ENCODE measurements around the gene TMEM87B. TPM values are rescaled to one million over a fixed set of nuclear protein-coding genes. Genes with fewer than 3 reads are reported as not detected.

TMEM87B gene
- total and polyA plus RNA-seq, 12 donors = 8.9 to 37.5 (median 29.1) TPM

DNA sequence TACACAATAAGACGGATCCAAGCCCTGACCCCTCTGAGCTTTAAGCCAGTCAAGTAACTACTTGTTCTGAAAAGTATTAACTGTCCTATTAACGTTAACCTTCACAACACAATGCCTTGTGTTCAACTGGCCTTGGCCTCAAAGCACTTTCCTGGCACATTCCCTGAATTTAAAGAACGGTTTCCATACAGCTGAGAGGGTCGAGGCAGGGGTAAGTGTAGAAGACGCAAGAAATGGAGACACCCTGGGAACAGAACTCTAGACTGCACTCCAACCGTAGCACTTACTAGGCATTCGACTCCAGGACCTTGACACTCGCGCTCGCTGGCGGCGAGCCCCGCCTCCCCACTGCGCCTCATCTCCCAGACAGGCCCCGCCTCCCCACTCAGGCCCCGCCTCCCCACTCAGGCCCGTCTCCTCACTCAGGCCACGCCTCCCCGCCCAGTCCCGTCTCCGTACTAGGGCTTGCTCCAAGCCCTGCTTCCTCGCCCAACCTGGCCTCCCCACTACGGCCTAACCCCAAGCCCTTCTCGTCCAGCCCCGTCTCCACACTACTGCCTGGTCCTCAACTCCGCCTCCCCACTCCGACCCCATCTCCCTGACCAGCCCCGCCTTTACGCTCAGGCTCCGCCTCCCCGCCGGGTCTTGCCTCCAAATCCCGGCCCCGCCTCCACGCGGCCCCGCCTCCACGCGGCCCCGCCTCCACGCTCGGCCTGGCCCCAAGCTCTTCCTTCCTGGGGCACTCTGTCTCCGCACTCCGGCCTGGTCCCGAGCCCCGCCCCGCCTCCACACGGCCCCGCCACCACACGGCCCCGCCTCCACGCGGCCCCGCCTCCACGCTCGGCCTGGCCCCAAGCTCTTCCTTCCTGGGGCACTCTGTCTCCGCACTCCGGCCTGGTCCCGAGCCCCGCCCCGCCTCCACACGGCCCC, 887 bp upstream of the TMEM87B start:
- intact Hi-C loops (cut with DNase I) = no loop called here
- peak overlapping the region in 2 of 4 donors; percentile 51 to 63 for H3K4me3 ChIP-seq
- H3K9me3 ChIP-seq (replicated peaks in 1 of 3) = no peaks in the 10 kb centered on the region
- H3K4me1 ChIP-seq (replicated peaks in 1 of 2) = peaks cover 22 to 35% of the 10 kb centered on the region in 2 donors
- no peaks in the 10 kb centered on the region for H3K36me3 ChIP-seq (replicated peaks in 1 of 2)
- TF ChIP-seq POLR2A (IDR thresholded peaks at IDR 0.05) = peak in 1 of 2 donors; percentile 73
- TF ChIP-seq, protein P1, sequence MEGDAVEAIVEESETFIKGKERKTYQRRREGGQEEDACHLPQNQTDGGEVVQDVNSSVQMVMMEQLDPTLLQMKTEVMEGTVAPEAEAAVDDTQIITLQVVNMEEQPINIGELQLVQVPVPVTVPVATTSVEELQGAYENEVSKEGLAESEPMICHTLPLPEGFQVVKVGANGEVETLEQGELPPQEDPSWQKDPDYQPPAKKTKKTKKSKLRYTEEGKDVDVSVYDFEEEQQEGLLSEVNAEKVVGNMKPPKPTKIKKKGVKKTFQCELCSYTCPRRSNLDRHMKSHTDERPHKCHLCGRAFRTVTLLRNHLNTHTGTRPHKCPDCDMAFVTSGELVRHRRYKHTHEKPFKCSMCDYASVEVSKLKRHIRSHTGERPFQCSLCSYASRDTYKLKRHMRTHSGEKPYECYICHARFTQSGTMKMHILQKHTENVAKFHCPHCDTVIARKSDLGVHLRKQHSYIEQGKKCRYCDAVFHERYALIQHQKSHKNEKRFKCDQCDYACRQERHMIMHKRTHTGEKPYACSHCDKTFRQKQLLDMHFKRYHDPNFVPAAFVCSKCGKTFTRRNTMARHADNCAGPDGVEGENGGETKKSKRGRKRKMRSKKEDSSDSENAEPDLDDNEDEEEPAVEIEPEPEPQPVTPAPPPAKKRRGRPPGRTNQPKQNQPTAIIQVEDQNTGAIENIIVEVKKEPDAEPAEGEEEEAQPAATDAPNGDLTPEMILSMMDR (IDR thresholded peaks at IDR 0.05) = no peak
- peak; percentile 98 to 100 (median 99) for DNase-seq
- 1 to 3% (median 1%) methylated on average over 30 to 59 of the region's 62 CpGs for WGBS, 4 donors
- H3K27ac ChIP-seq = peak overlapping the region; percentile 12 to 97 (median 86)
- no peaks in the 10 kb centered on the region for H3K27me3 ChIP-seq

DNA sequence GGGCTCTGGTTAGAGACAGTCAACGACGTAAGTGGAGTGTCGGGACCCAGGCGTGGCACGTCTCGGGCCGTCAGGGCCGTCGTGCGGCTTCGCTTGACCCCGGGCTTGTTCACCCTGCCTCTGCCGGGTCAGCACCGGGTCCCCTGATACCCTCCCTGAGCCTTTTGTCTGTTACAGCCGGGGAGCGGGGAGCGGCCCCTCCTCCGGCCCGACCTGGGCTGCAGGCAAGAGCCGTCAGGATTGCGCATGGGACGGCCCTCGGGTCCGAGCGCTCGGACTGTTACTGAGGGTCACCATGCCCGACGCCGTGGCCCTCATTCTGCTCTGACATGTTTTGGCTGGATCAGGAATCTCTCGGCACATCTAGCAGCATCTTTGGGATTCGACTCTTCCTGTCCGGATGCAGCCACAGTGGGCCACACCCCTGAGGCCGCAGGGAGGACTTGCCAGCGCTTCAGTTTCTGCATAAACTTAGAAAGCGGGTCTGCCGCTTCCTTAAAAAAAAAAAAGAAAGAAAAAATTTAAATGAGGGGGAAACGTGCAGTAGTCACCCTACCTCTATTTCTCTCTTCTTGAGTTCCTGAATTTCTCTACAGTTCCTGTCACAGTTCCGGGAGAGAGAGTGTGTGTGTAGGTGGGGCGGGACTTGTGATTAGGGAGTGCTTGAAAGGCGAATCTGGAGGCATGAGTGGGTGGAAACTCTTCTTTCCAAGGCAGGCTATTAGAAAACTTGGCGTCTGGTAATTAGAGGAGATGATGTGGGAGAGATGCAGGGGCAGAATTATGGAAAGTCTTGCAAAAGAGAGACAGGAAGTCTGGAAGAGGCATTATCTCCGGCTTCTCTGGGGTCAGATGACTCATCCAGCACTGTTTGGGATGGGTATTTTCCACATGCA, 909 bp downstream of the TMEM87B start:
- Histone ChIP-seq H3K9me3 (replicated peaks in 1 of 3) (no peaks in the 10 kb centered on the region), H3K27ac (peak overlapping the region; percentile 97 to 99 (median 98)), H3K4me3 (peak overlapping the region; percentile 17 to 92 (median 72)), H3K4me1 (replicated peaks in 1 of 2) (peaks cover 22 to 39% of the 10 kb centered on the region in 2 donors), H3K36me3 (replicated peaks in 1 of 2) (peaks cover 0 to 13% of the 10 kb centered on the region in 2 donors), H3K27me3 (no peaks in the 10 kb centered on the region)
- peak in 1 of 2 donors; percentile 67 for TF ChIP-seq POLR2A (IDR thresholded peaks at IDR 0.05)
- TF ChIP-seq, protein P1 (IDR thresholded peaks at IDR 0.05) = no peak
- intact Hi-C loops (cut with DNase I) = no loop called here
- peak; percentile 64 to 92 (median 81) for DNase-seq
- WGBS, 4 donors = 0 to 1% (median 0%) methylated on average over 29 to 42 of the region's 42 CpGs

DNA sequence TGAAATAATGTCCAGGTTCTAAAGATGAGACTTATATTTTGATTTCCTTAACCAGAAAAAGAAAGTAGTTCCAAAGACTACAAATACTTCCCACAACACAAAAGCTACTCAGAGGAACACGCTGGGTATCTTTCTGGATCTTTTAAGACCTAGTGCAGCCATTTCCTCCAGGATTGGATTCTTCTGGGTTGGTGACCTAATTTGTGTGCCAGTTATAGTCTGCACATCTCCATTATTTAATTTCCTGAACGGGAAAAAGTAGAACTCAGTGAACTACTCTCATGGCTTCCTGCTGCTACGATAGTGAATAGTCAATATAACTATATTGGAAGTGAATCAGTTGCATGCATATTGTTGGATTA, 1.5 kb downstream of the TMEM87B start:
- TF ChIP-seq POLR2A (IDR thresholded peaks at IDR 0.05) = no peak
- TF ChIP-seq, protein P1 (IDR thresholded peaks at IDR 0.05) = no peak
- H3K9me3 ChIP-seq (replicated peaks in 1 of 3) = no peaks in the 10 kb centered on the region
- peaks cover 0 to 20% of the 10 kb centered on the region in 2 donors for H3K36me3 ChIP-seq (replicated peaks in 1 of 2)
- 0 to 8% (median 4%) methylated on average over 3 of the region's 3 CpGs for WGBS, 4 donors
- intact Hi-C loops (cut with DNase I) = no loop called here
- H3K27ac ChIP-seq = peak overlapping the region; percentile 50 to 99 (median 97)
- DNase-seq = no peak
- no peaks in the 10 kb centered on the region for H3K27me3 ChIP-seq
- peak overlapping the region in 2 of 4 donors; percentile 65 to 79 for H3K4me3 ChIP-seq
- peaks cover 22 to 39% of the 10 kb centered on the region in 2 donors for H3K4me1 ChIP-seq (replicated peaks in 1 of 2)

DNA sequence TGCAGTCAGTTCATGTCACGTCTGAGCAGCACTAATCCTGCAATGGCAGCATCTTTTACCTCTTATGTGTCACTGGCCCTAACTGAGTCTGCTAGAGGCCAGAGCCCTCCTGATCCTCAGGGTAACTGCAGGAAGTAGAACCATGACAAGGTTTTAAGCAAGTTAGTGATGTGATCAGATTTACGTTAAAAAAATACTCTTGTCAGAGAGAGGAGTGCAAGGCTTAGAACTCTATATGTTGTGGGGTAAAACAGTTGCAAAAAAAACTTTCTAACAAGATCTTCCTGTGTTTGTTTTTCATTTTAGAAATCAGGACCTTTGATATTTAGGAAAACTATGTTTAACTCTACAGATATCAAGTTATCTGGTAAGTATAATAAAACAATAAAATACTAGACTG, 4.6 kb downstream of the TMEM87B start:
- intact Hi-C loops (cut with DNase I) = no loop called here
- H3K9me3 ChIP-seq (replicated peaks in 1 of 3) = no peaks in the 10 kb centered on the region
- H3K27me3 ChIP-seq = no peaks in the 10 kb centered on the region
- TF ChIP-seq, protein P1 (IDR thresholded peaks at IDR 0.05) = no peak
- TF ChIP-seq POLR2A (IDR thresholded peaks at IDR 0.05) = no peak
- no peak for DNase-seq
- WGBS, 4 donors = 82 to 92% (median 90%) methylated on average over 2 of the region's 2 CpGs
- peaks cover 18 to 31% of the 10 kb centered on the region in 2 donors for H3K4me1 ChIP-seq (replicated peaks in 1 of 2)
- H3K36me3 ChIP-seq (replicated peaks in 1 of 2) = peaks cover 0 to 37% of the 10 kb centered on the region in 2 donors
- H3K4me3 ChIP-seq = no peak overlapping the region
- H3K27ac ChIP-seq = no peak overlapping the region

All from adrenal gland (tissue), 12 donors.